GM18951 (cell line): ENCODE data around the gene NUDT1.

Experiments
- POLR2A ChIP-seq: IDR thresholded peaks from 4 replicates; pipeline ENCODE4 v1.6.1; 2011; ENCODE audit warnings: mild to moderate bottlenecking; ENCODE audit not compliant: insufficient read length, insufficient read depth; ENCODE audit errors: extremely low read depth
- in situ Hi-C: fragments of 300-500 bp; cut with MboI; formaldehyde crosslinking; loops from one replicate; pipeline ENCODE4 v1.12.0; 2022; ENCODE audit warnings: low sequenced_read_pairs, mixed read lengths, inconsistent platforms; ENCODE audit not compliant: unreplicated experiment

NUDT1 gene

GRCh38 chr7:2269991-2270460 lies 28.0 kb downstream of the NUDT1 start:
- in situ Hi-C loops = no loop called here
- no peak for TF ChIP-seq POLR2A

- TF ChIP-seq POLR2A = no peak
- in situ Hi-C loops = no loop called here
Observed at GRCh38 chr7:2270495-2270894, 28.5 kb downstream of the NUDT1 start.

GRCh38 chr7:2271273-2272026 lies 29.4 kb downstream of the NUDT1 start:
- in situ Hi-C loops = no loop called here
- no peak for TF ChIP-seq POLR2A

GRCh38 chr7:2272031-2272430 lies 30.0 kb downstream of the NUDT1 start:
- in situ Hi-C loops = no loop called here
- TF ChIP-seq POLR2A = no peak

- in situ Hi-C loops = no loop called here
- no peak for TF ChIP-seq POLR2A
Observed at GRCh38 chr7:2273866-2274265, 31.8 kb downstream of the NUDT1 start.

GRCh38 chr7:2274666-2275065 lies 32.6 kb downstream of the NUDT1 start:
- no peak for TF ChIP-seq POLR2A
- in situ Hi-C loops = no loop called here

GRCh38 chr7:2275101-2275500 lies 33.1 kb downstream of the NUDT1 start:
- in situ Hi-C loops = no loop called here
- TF ChIP-seq POLR2A = no peak

- no peak for TF ChIP-seq POLR2A
- in situ Hi-C loops = no loop called here
Observed at GRCh38 chr7:2276107-2276506, 34.1 kb downstream of the NUDT1 start.

GRCh38 chr7:2278026-2278425 lies 36.0 kb downstream of the NUDT1 start:
- no peak for TF ChIP-seq POLR2A
- in situ Hi-C loops = no loop called here

- in situ Hi-C loops = no loop called here
- no peak for TF ChIP-seq POLR2A
Observed at GRCh38 chr7:2279896-2280295, 37.9 kb downstream of the NUDT1 start.

GRCh38 chr7:2280424-2280823 lies 38.4 kb downstream of the NUDT1 start:
- no peak for TF ChIP-seq POLR2A
- in situ Hi-C loops = no loop called here

- no peak for TF ChIP-seq POLR2A
- in situ Hi-C loops = no loop called here
Observed at GRCh38 chr7:2281541-2281940, 39.5 kb downstream of the NUDT1 start.

- TF ChIP-seq POLR2A = no peak
- in situ Hi-C loops = no loop called here
Observed at GRCh38 chr7:2282185-2282751, 40.2 kb downstream of the NUDT1 start.

- no peak for TF ChIP-seq POLR2A
- in situ Hi-C loops = no loop called here
Observed at GRCh38 chr7:2283074-2283473, 41.0 kb downstream of the NUDT1 start.
